T47D (cell line): Measurements from ENCODE around the gene PTPN13.

Experiments used
- DNase-seq, 2 experiments: peaks; one replicate each; pipeline versions ENCODE4 v3.0.0 to v3.0.0-alpha.2; 2011 to 2012; ENCODE audit warnings: low read depth in 1 of 2, low spot score in 1 of 2
- JUND ChIP-seq: IDR thresholded peaks from 2 replicates; pipeline ENCODE4 v1.6.1; 2012; ENCODE audit warnings: low read depth
- in situ Hi-C: cut with HindIII; loops from 2 replicates; pipeline ENCODE4 v1.10.0; 2016; ENCODE audit warnings: low sequenced_read_pairs, low pct_unique_long_range_greater_than_20kb

PTPN13 gene

GRCh38 chr4:86788826-86789225 lies 194.7 kb downstream of the PTPN13 start:
- in situ Hi-C loops, result no loop called here
- DNase-seq, result no peak
- no peak for TF ChIP-seq JUND

GRCh38 chr4:86791126-86791525 lies 197.0 kb downstream of the PTPN13 start:
- in situ Hi-C loops, result no loop called here
- no peak for DNase-seq
- TF ChIP-seq JUND, result no peak

- TF ChIP-seq JUND, result no peak
- DNase-seq, result no peak
- in situ Hi-C loops, result no loop called here
Observed at GRCh38 chr4:86809809-86810208, 215.7 kb downstream of the PTPN13 start.

GRCh38 chr4:86810847-86811246 lies 216.7 kb downstream of the PTPN13 start:
- TF ChIP-seq JUND, result no peak
- no peak for DNase-seq
- in situ Hi-C loops, result no loop called here

GRCh38 chr4:86815653-86816052 lies 221.5 kb downstream of the PTPN13 start:
- in situ Hi-C loops, result no loop called here
- TF ChIP-seq JUND, result no peak
- no peak for DNase-seq

GRCh38 chr4:86816501-86817273 lies 222.6 kb downstream of the PTPN13 start:
- TF ChIP-seq JUND, result no peak
- no peak for DNase-seq
- in situ Hi-C loops, result no loop called here

GRCh38 chr4:86818211-86818610 lies 224.1 kb downstream of the PTPN13 start:
- no peak for TF ChIP-seq JUND
- DNase-seq, result no peak
- in situ Hi-C loops, result no loop called here

- DNase-seq, result no peak
- in situ Hi-C loops, result no loop called here
- TF ChIP-seq JUND, result no peak
Observed at GRCh38 chr4:86818841-86819240, 224.7 kb downstream of the PTPN13 start.

- no peak for TF ChIP-seq JUND
- no peak for DNase-seq
- in situ Hi-C loops, result no loop called here
Observed at GRCh38 chr4:86819561-86819960, 225.4 kb downstream of the PTPN13 start.

GRCh38 chr4:86821151-86821550 lies 227.0 kb downstream of the PTPN13 start:
- in situ Hi-C loops, result no loop called here
- no peak for DNase-seq
- TF ChIP-seq JUND, result no peak

GRCh38 chr4:86822136-86822535 lies 228.0 kb downstream of the PTPN13 start:
- no peak for DNase-seq
- in situ Hi-C loops, result no loop called here

GRCh38 chr4:86825511-86825910 lies 231.4 kb downstream of the PTPN13 start:
- in situ Hi-C loops, result no loop called here
- no peak for DNase-seq
- no peak for TF ChIP-seq JUND

More at GRCh38 chr4:86822136-86822535, 228.0 kb downstream of the PTPN13 start:
- TF ChIP-seq JUND, result no peak

- TF ChIP-seq JUND, result no peak
- in situ Hi-C loops, result no loop called here
- peak in 1 of 2 experiments; percentile 97 for DNase-seq
Observed at GRCh38 chr4:86831262-86832130, 237.4 kb downstream of the PTPN13 start.

GRCh38 chr4:86833615-86834014 lies 239.5 kb downstream of the PTPN13 start:
- no peak for TF ChIP-seq JUND
- DNase-seq, result no peak
- in situ Hi-C loops, result no loop called here
